Naive thymus-derived CD8-positive, alpha-beta T cell (primary cell): Measurements from ENCODE around the gene ZBTB38. TPM values are rescaled to one million over a fixed set of nuclear protein-coding genes. Genes with fewer than 3 reads are reported as not detected.

Experiments used
- ATAC-seq, 2 donors: fragments of 150-1000 bp; cut with Tn5 transposase in 1 of 2; sonication (Bioruptor Pico), chemical (Tn5 transposase) in 1 of 2; 1 replicate in 1 of 2; 2 replicates in 1 of 2; pipeline ENCODE4 v1.10.0; 2021; ENCODE audit warnings: mild to moderate bottlenecking in 2 of 2, moderate library complexity in 2 of 2
- POLR2A ChIA-PET: fragments of 350-600 bp; sonication (Branson Sonifier 250); formaldehyde crosslinking; loops from one replicate; lab custom pipeline; 2021; ENCODE audit warnings: antibody characterized with exemption; lab: Charles Lee
- DNase-seq, 10 donors: peaks; one replicate each; pipeline versions ENCODE4 v3.0.0 to v3.0.0-alpha.2; 2020 to 2022
- H3K27ac Mint-ChIP-seq, 10 donors: one replicate each; pipeline ENCODE4 v1.8.0; 2020 to 2022; ENCODE audit warnings: mild to moderate bottlenecking in 10 of 10, mixed read lengths in 10 of 10, moderate library complexity in 4 of 10, inconsistent platforms in 1 of 10
- H3K27me3 Mint-ChIP-seq, 5 donors: one replicate each; pipeline ENCODE4 v1.8.0; 2021 to 2022; ENCODE audit warnings: mixed read lengths in 5 of 5
- H3K36me3 Mint-ChIP-seq, 3 donors: one replicate each; pipeline ENCODE4 v1.8.0; 2020 to 2022; ENCODE audit warnings: mixed read lengths in 3 of 3, mild to moderate bottlenecking in 2 of 3, inconsistent platforms in 1 of 3
- H3K4me1 Mint-ChIP-seq, 4 donors: one replicate each; pipeline ENCODE4 v1.8.0; 2021 to 2022; ENCODE audit warnings: mixed read lengths in 4 of 4
- H3K4me3 Mint-ChIP-seq, 10 donors: one replicate each; pipeline ENCODE4 v1.8.0; 2020 to 2022; ENCODE audit warnings: mild to moderate bottlenecking in 10 of 10, mixed read lengths in 10 of 10, moderate library complexity in 6 of 10, inconsistent platforms in 1 of 10
- H3K9me3 Mint-ChIP-seq, 9 donors: one replicate each; pipeline ENCODE4 v1.8.0; 2020 to 2022; ENCODE audit warnings: mixed read lengths in 9 of 9, mild to moderate bottlenecking in 3 of 9, inconsistent platforms in 1 of 9, moderate library complexity in 1 of 9
- polyA plus RNA-seq, 3 donors: library from polyadenylated mRNA; unstranded; fragments of 300-500 nt; fragmentation: Illumina TruSeq; gene quantifications; one replicate each; pipeline ENCODE4 v1.2.3, GENCODE V29; 2021
- total RNA-seq, 8 experiments: library from RNA in 2 of 8; stranded (reverse) in 2 of 8; gene quantifications; one replicate each; pipeline ENCODE4 v1.2.3 and lab custom pipeline; 2021 to 2026

Gene ZBTB38
- total and polyA plus RNA-seq, 5 experiments from 2014 or later: 48.3 to 118 (median 56.5) TPM

DNA sequence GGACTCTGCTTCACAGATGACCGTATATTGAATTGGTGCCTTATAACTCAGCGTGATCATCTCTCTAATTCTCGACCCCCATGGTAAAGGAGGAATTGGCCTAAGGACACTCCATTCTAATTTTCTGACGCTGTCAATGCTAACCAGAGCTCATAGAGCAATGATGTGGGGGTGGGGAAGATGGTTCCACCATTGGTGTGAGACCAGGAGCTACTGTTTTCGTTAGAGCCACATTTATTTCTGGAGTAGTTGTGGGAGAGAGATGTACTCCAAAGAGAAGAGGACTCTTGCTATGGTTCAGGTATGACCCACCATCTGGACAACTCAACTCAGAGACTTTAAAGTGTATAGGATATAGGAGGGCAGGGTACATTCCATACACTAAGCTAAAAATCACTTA lies 16.3 kb downstream of the ZBTB38 start:
- Mint-ChIP-seq H3K4me1 (peaks cover 0 to 4% (median 2%) of the 10 kb centered on the region in 4 donors), H3K36me3 (no peaks in the 10 kb centered on the region), H3K27me3 (peaks cover 0 to 5% (median 0%) of the 10 kb centered on the region in 5 donors), H3K4me3 (peak overlapping the region in 1 of 10 donors; percentile 4), H3K27ac (peak overlapping the region in 1 of 10 donors; percentile 26), H3K9me3 (no peaks in the 10 kb centered on the region)
- no peak for DNase-seq
- no peak for ATAC-seq
- POLR2A ChIA-PET: interaction anchor here (0.7 to 1.6 kb wide), 4 partner anchors 8 to 32 kb away, joined by 3 to 4 read pairs (median 3); no protein-coding TSS in a partner anchor

DNA sequence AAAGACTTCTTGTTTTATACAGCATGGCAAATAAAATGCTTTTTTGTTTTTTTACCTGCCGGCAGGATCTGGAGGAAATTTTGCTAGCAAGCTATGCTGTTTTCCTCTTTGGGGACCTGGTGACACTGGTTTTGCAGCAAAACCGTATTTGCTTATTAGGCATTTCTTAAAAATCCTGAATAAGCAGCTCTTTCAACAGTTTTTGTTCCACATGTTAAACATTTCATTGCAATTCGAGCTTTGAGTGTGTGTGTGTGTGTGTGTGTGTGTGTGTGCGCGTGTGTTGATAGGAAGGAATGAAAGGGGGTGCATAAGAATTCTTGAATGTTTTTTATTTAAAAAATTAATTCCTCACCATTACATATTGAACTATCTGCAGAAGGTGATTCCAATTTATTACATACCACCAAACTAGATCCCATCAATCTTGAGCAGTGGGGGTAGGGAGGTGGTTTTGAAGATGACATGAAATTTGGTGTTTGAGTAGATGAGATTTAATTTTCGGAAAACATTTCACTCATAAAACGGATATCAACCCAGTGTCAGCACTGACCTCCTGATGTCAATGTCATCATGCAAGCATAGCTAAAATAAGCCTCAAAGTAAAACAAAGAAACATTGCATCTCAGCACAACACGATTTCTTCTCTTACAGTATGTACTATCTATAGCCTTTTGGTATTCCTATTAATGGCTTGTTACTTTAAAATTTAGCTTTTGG lies 17.3 kb downstream of the ZBTB38 start:
- H3K36me3 Mint-ChIP-seq: no peaks in the 10 kb centered on the region
- peaks cover 0 to 5% (median 0%) of the 10 kb centered on the region in 5 donors for H3K27me3 Mint-ChIP-seq
- POLR2A ChIA-PET: interaction anchor here (0.9 to 1.6 kb wide), 3 partner anchors 9 to 15 kb away, joined by 3 to 4 read pairs (median 3); no protein-coding TSS in a partner anchor
- H3K27ac Mint-ChIP-seq: peak overlapping the region in 1 of 10 donors; percentile 52
- no peak for ATAC-seq
- H3K4me3 Mint-ChIP-seq: peak overlapping the region in 1 of 10 donors; percentile 81
- DNase-seq: no peak
- no peaks in the 10 kb centered on the region for H3K9me3 Mint-ChIP-seq
- peaks cover 0 to 4% (median 2%) of the 10 kb centered on the region in 4 donors for H3K4me1 Mint-ChIP-seq

DNA sequence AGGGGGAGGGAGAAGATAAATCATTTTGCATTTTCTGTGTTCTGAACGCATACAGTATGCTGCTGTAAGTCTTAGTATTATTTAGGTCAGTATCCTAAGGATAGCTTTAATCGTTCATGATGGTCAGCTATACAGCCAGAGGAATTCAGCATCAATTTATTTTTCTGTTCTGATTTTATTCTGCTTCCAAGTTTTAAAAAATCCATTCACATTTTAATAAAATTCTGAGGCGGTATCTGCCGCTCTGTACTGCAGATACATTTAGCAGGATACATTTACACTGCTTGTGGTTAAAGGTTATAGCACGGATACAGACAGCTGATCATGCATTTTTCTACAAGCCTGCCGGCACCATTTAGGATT lies 17.8 kb downstream of the ZBTB38 start:
- peaks cover 0 to 4% (median 2%) of the 10 kb centered on the region in 4 donors for H3K4me1 Mint-ChIP-seq
- no peak for ATAC-seq
- H3K4me3 Mint-ChIP-seq: peak overlapping the region in 1 of 10 donors; percentile 81
- POLR2A ChIA-PET: no interaction called here
- DNase-seq: no peak
- H3K36me3 Mint-ChIP-seq: no peaks in the 10 kb centered on the region
- peaks cover 0 to 5% (median 0%) of the 10 kb centered on the region in 5 donors for H3K27me3 Mint-ChIP-seq
- H3K27ac Mint-ChIP-seq: no peak overlapping the region
- no peaks in the 10 kb centered on the region for H3K9me3 Mint-ChIP-seq

DNA sequence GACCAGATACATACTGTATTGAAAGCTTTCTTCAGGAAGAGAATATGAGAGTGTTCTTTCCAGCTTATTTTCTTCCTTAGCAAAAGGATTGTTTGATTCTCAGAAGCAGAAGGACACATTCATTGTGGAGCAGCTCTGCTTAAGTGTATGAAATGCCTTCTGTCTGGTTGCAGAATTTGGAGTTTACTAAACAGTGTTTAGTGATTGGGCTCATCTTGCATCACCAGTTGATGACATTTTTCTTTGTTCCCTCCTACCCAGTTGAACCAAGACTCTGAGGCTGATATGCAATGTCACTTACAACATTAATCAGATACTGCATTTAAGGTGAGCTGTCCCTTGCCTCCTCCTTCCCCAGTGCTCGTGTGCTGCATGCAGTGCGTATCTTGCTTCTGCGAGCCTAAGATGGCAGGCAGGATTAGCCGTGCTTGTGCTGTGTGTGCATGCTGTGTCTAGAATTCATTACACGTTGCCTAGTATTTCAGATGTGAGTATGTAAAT lies 18.4 kb downstream of the ZBTB38 start:
- DNase-seq (no peak), ATAC-seq (no peak)
- peaks cover 0 to 5% (median 0%) of the 10 kb centered on the region in 5 donors for H3K27me3 Mint-ChIP-seq
- H3K27ac Mint-ChIP-seq: no peak overlapping the region
- no peaks in the 10 kb centered on the region for H3K36me3 Mint-ChIP-seq
- peaks cover 0 to 4% (median 2%) of the 10 kb centered on the region in 4 donors for H3K4me1 Mint-ChIP-seq
- H3K9me3 Mint-ChIP-seq: no peaks in the 10 kb centered on the region
- POLR2A ChIA-PET: no interaction called here
- peak overlapping the region in 1 of 10 donors; percentile 81 for H3K4me3 Mint-ChIP-seq

DNA sequence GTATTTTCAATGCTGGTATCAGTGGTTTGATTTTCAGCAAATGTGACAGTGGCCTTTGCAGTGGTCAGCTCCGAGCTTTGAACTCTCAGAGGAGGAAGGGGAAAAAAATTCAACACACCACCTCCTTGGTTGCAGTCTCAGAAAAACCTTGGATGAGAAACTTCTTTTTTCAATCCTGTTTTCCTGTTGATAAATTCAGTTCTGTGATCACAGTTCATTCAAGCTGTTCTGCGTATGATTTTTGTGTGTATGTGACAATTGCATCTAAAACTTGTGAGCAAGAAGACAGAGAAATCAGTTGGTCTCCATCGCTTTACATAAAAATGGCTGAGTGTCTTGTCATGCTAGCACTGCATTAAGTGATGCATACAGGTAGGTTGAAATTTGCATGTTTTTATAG lies 19.2 kb downstream of the ZBTB38 start:
- peak overlapping the region in 1 of 10 donors; percentile 22 for H3K4me3 Mint-ChIP-seq

DNA sequence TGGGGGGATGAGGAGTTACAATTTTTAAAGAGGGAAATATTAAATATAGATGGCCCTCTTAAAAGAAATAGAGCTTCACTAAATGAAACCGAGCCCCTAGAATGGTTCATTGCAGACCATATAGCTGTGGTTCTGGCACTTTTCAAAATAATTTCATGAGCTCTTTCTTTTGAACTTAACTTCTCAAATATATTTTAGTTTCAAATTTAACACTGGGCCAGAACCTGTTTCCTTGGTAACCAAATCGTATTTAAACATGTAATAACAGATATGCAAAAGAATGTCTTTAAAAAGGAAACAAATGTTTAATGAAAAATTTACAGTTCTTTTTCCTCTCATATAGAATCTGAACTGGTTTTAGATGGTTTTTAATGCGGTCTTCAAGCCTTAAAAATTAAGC lies 20.1 kb downstream of the ZBTB38 start:
- H3K27ac Mint-ChIP-seq: peak overlapping the region in 1 of 10 donors; percentile 90
- H3K36me3 Mint-ChIP-seq: peaks cover 0 to 2% (median 0%) of the 10 kb centered on the region in 3 donors
- H3K4me1 Mint-ChIP-seq: peaks cover 0 to 4% (median 2%) of the 10 kb centered on the region in 4 donors
- peak overlapping the region in 2 of 10 donors; percentile 51 to 79 for H3K4me3 Mint-ChIP-seq
- no peaks in the 10 kb centered on the region for H3K9me3 Mint-ChIP-seq
- ATAC-seq (no peak), DNase-seq (no peak)
- peaks cover 0 to 9% (median 4%) of the 10 kb centered on the region in 5 donors for H3K27me3 Mint-ChIP-seq
- POLR2A ChIA-PET: no interaction called here

More for the DNA sequence above, 19.2 kb downstream of the ZBTB38 start:
- peaks cover 0 to 5% (median 0%) of the 10 kb centered on the region in 5 donors for H3K27me3 Mint-ChIP-seq
- H3K36me3 Mint-ChIP-seq: no peaks in the 10 kb centered on the region
- DNase-seq: no peak
- no peak for ATAC-seq
- no peak overlapping the region for H3K27ac Mint-ChIP-seq
- no peaks in the 10 kb centered on the region for H3K9me3 Mint-ChIP-seq
- POLR2A ChIA-PET: no interaction called here
- peaks cover 0 to 4% (median 2%) of the 10 kb centered on the region in 4 donors for H3K4me1 Mint-ChIP-seq

DNA sequence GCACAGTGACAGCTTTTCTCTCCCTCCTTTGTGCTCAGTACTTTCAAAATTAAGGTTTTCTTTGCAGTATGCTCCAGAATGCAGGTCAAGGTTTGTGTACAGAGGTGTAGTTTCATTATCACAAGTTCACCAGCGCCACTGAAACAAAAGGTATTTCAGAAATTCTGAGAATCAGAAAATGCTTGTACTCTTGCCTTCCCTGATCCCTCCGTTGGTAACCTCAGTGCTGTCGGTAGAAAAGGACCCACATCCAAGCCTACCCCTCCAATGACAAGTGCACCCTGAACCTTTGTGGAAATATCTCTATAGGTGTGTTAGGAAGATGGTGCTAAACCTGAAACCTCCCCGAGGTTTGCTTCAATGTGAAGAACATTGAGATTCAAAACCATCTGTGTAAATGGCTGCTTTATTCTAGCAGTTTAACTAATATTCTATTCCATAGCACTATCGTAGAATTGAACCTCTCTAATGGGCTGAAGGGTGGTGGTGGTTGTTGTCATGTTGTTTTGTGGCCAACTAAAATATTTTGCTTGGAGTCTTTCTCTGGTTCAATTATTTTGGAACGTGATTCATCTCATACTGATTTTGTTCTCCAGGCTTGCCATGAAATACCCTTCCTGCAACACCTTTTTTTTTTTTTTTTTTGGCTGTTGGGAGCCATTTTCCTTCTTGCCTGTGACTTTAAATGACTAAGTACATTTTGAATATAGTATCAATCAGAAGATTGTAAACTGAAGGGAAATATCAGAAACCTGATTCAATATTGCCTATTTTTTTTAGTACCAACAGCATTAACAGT lies 20.7 kb downstream of the ZBTB38 start:
- Mint-ChIP-seq H3K27ac (peak overlapping the region in 3 of 10 donors; percentile 43 to 90 (median 49)), H3K4me3 (peak overlapping the region in 3 of 10 donors; percentile 4 to 79 (median 51)), H3K27me3 (peaks cover 0 to 12% (median 6%) of the 10 kb centered on the region in 5 donors), H3K36me3 (peaks cover 0 to 2% (median 0%) of the 10 kb centered on the region in 3 donors), H3K9me3 (no peaks in the 10 kb centered on the region), H3K4me1 (peaks cover 0 to 4% (median 2%) of the 10 kb centered on the region in 4 donors)
- POLR2A ChIA-PET: no interaction called here
- DNase-seq (no peak), ATAC-seq (no peak)

DNA sequence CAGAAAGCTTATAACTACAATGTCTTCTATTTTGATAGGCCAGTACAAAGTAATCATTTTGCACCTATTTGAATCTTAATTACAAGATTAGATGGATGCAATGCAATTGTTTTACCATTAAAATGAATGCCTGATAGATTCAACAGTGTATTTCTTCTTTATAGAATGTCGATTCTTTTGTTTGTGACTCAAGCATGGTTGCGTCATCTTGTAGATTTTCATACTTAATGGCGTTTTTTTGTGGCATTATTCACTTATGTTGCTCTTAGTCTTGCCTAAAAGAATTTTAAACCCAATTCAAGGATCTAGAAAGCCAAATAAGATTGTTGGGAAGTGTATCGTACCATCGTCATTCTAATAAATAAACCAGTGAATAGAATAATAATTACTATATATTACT lies 21.4 kb downstream of the ZBTB38 start:
- DNase-seq (no peak), ATAC-seq (no peak)
- H3K36me3 Mint-ChIP-seq: peaks cover 0 to 2% (median 0%) of the 10 kb centered on the region in 3 donors
- H3K27ac Mint-ChIP-seq: no peak overlapping the region
- peak overlapping the region in 1 of 10 donors; percentile 79 for H3K4me3 Mint-ChIP-seq
- no peaks in the 10 kb centered on the region for H3K9me3 Mint-ChIP-seq
- H3K27me3 Mint-ChIP-seq: peaks cover 2 to 12% (median 6%) of the 10 kb centered on the region in 5 donors
- H3K4me1 Mint-ChIP-seq: peaks cover 0 to 4% (median 2%) of the 10 kb centered on the region in 4 donors
- POLR2A ChIA-PET: no interaction called here

DNA sequence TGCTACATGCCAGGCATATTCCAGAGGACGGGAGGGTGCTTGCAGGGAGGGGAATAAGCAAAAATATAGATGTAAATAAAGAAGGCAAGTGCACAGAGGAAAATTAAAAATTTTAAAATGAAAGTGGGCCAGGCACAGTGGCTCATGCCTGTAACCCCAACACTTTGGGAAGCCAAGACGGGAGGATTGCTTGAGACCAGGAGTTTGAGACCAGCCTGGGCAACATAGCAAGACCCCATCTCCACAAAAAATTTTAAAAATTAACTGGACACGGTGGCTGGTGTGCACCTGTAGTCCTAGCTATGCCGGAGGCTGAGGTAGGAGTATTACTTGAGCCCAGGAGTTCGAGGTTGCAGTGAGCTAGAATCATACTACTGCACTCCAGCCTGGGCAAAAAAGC lies 22.4 kb downstream of the ZBTB38 start:
- peaks cover 0 to 2% (median 0%) of the 10 kb centered on the region in 3 donors for H3K36me3 Mint-ChIP-seq
- H3K27ac Mint-ChIP-seq: peak overlapping the region in 1 of 10 donors; percentile 72
- H3K9me3 Mint-ChIP-seq: no peaks in the 10 kb centered on the region
- H3K4me3 Mint-ChIP-seq: no peak overlapping the region
- POLR2A ChIA-PET: no interaction called here
- ATAC-seq (no peak), DNase-seq (no peak)
- peaks cover 2 to 12% (median 5%) of the 10 kb centered on the region in 5 donors for H3K27me3 Mint-ChIP-seq
- H3K4me1 Mint-ChIP-seq: peaks cover 0 to 4% (median 2%) of the 10 kb centered on the region in 4 donors

DNA sequence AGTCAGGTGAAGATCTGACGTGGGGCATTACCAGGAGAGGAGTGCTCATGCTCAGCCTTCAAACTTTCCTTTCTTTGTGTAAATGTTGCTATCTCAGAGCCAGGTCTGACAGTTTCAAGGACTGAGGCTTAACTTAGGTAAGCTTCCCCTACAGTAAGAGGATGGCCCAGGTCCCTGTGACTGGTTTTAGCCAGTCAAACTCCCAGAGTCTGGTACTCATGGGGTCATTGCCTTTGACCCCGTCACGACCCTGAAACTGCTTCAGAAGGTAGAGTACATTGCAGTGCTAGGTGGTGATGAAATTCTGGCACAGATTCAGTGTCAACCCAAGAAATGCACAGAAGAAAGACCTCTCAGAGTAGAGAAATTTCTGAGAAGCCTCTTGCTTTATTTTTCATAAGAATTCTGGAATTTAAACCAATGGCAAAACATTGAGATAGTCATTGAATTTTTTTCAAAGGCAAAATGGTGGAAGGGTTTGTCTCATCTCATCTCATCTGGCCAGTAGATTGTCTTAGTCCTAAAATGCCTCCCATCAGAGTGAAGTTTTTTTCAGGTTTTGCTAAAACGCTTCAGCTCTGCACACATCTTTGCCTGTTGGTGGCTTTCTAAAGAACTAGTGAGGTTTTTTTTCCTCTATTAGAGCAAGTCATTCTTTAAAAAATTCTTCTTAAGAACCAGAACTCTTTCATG lies 23.1 kb downstream of the ZBTB38 start:
- H3K36me3 Mint-ChIP-seq: peaks cover 2 to 4% (median 3%) of the 10 kb centered on the region in 3 donors
- ATAC-seq (no peak), DNase-seq (no peak)
- POLR2A ChIA-PET: no interaction called here
- peaks cover 2 to 12% (median 5%) of the 10 kb centered on the region in 5 donors for H3K27me3 Mint-ChIP-seq
- peaks cover 0 to 4% (median 2%) of the 10 kb centered on the region in 9 donors for H3K9me3 Mint-ChIP-seq
- H3K4me3 Mint-ChIP-seq: no peak overlapping the region
- peak overlapping the region in 1 of 10 donors; percentile 65 for H3K27ac Mint-ChIP-seq
- H3K4me1 Mint-ChIP-seq: peaks cover 0 to 4% (median 2%) of the 10 kb centered on the region in 4 donors

DNA sequence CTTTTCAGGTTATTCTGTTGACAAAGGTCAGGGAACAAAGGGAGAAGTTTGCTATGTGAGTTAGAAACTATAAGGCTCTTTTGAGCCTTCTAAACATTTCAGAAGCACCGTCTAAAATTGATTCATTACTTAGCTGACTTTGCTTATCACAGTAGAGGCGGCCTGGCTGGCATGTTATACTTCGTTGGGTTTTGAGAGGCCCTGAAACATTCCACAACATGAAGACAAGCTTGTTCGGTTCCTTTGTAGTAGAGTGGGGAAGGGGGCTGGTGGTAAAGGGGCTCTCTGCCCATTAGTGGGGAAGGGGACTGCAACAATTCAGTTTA lies 23.6 kb downstream of the ZBTB38 start:
- POLR2A ChIA-PET: no interaction called here
- H3K36me3 Mint-ChIP-seq: peaks cover 2 to 9% (median 8%) of the 10 kb centered on the region in 3 donors
- DNase-seq (no peak), ATAC-seq (no peak)
- no peak overlapping the region for H3K4me3 Mint-ChIP-seq
- H3K9me3 Mint-ChIP-seq: peaks cover 0 to 7% (median 4%) of the 10 kb centered on the region in 9 donors
- H3K4me1 Mint-ChIP-seq: peaks cover 0 to 4% (median 2%) of the 10 kb centered on the region in 4 donors
- H3K27me3 Mint-ChIP-seq: peaks cover 2 to 12% (median 5%) of the 10 kb centered on the region in 5 donors
- H3K27ac Mint-ChIP-seq: peak overlapping the region in 1 of 10 donors; percentile 65

DNA sequence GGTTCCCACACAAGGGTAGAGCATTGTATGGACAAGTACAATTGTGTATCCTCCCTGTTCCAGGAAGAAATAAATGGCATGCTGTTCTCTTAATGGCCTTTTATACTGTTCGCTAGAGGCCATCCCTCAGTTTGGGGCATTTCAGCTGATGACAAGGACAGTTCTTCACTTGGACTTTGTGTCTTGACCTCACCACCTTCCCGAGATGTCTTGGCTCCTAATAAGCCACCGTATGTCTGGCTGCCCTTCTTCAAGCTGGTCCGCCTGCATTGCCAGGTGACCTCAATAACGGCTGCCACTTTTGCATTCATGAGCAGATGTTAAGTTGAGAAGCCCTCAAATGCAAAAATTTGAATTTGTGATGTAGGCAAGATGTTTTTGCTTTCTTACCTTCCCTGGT lies 24.1 kb downstream of the ZBTB38 start:
- POLR2A ChIA-PET: no interaction called here
- Mint-ChIP-seq H3K9me3 (peaks cover 0 to 11% (median 4%) of the 10 kb centered on the region in 9 donors), H3K4me1 (peaks cover 0 to 4% (median 2%) of the 10 kb centered on the region in 4 donors)

More for the DNA sequence above, 24.1 kb downstream of the ZBTB38 start:
- Mint-ChIP-seq H3K36me3 (peaks cover 2 to 14% (median 13%) of the 10 kb centered on the region in 3 donors), H3K27ac (no peak overlapping the region), H3K27me3 (peaks cover 2 to 12% (median 5%) of the 10 kb centered on the region in 5 donors), H3K4me3 (no peak overlapping the region)
- DNase-seq: no peak
- ATAC-seq: no peak
